CD14-positive monocyte (primary cell): ENCODE results near the gene PDE1C. TPM values are rescaled to one million over a fixed set of nuclear protein-coding genes. Genes with fewer than 3 reads are reported as not detected.

ENCODE experiments used
- DNase-seq, 3 donors: peaks; one replicate each; pipeline ENCODE4 v3.0.0-alpha.2; 2011 to 2022
- H2AFZ ChIP-seq: 2 replicates; pipeline ENCODE4 v1.6.0; 2012; ENCODE audit warnings: mild to moderate bottlenecking, low read depth, low read length, inconsistent platforms; ENCODE audit not compliant: insufficient read depth, poor library complexity, severe bottlenecking
- H3K27ac ChIP-seq, 2 donors: 1 replicate in 1 of 2; 2 replicates in 1 of 2; pipeline ENCODE4 v1.5.1; 2012 to 2013; ENCODE audit warnings: low read length in 2 of 2, control low read depth in 1 of 2, inconsistent platforms in 1 of 2, low read depth in 1 of 2, mild to moderate bottlenecking in 1 of 2
- H3K27me3 ChIP-seq, 2 donors: one replicate each; pipeline versions ENCODE4 v1.6.0 to v1.6.1; 2011 to 2013; ENCODE audit warnings: low read length in 2 of 2; ENCODE audit not compliant: control insufficient read depth in 2 of 2, insufficient read depth in 2 of 2
- H3K36me3 ChIP-seq, 2 donors: replicated peaks in 1 of 2; 1 replicate in 1 of 2; 2 replicates in 1 of 2; pipeline versions ENCODE4 v1.5.1 to v1.6.1; 2012 to 2013; ENCODE audit warnings: low read length in 2 of 2, control low read depth in 1 of 2, inconsistent platforms in 1 of 2, mild to moderate bottlenecking in 1 of 2; ENCODE audit not compliant: insufficient read depth in 2 of 2, control insufficient read depth in 1 of 2
- H3K4me1 ChIP-seq, 2 donors: 1 replicate in 1 of 2; 2 replicates in 1 of 2; pipeline versions ENCODE4 v1.5.1 to v1.6.1; 2012 to 2013; ENCODE audit warnings: low read length in 2 of 2, control low read depth in 1 of 2, inconsistent platforms in 1 of 2, mild to moderate bottlenecking in 1 of 2, moderate library complexity in 1 of 2; ENCODE audit not compliant: insufficient read depth in 2 of 2, control insufficient read depth in 1 of 2
- H3K4me2 ChIP-seq: replicated peaks from 2 replicates; pipeline ENCODE3; 2012; ENCODE audit warnings: low read length, moderate library complexity, mild to moderate bottlenecking; ENCODE audit not compliant: poor library complexity, severe bottlenecking; ENCODE audit errors: extremely low read depth
- H3K4me3 ChIP-seq, 3 experiments: fragments of 200-600 bp in 1 of 3; sonication (generic) in 1 of 3; replicated peaks in 1 of 3; 1 replicate in 2 of 3; 2 replicates in 1 of 3; pipeline ENCODE4 v1.5.1; 2011 to 2013; ENCODE audit warnings: low read length in 3 of 3, mild to moderate bottlenecking in 3 of 3, control low read depth in 2 of 3, low read depth in 2 of 3, inconsistent platforms in 1 of 3, moderate library complexity in 1 of 3
- H3K79me2 ChIP-seq: 2 replicates; pipeline ENCODE4 v1.6.0; 2012; ENCODE audit warnings: mild to moderate bottlenecking, control low read depth, inconsistent platforms, low read length, moderate library complexity; ENCODE audit not compliant: insufficient read depth
- H3K9ac ChIP-seq: 2 replicates; pipeline ENCODE4 v1.6.0; 2017; ENCODE audit warnings: low read length, mild to moderate bottlenecking; ENCODE audit not compliant: insufficient read depth, poor library complexity, severe bottlenecking
- H3K9me3 ChIP-seq, 2 donors: replicated peaks in 1 of 2; 1 replicate in 1 of 2; 2 replicates in 1 of 2; pipeline versions ENCODE4 v1.5.1 to v1.6.1; 2012 to 2013; ENCODE audit warnings: low read length in 2 of 2, control low read depth in 1 of 2; ENCODE audit not compliant: control insufficient read depth in 1 of 2, insufficient read depth in 1 of 2
- H4K20me1 ChIP-seq: 2 replicates; pipeline ENCODE4 v1.6.0; 2012; ENCODE audit warnings: mild to moderate bottlenecking, low read length, control low read depth, moderate library complexity; ENCODE audit not compliant: insufficient read depth
- H3K27ac Mint-ChIP-seq, 7 donors: one replicate each; pipeline ENCODE4 v1.8.0; 2020; ENCODE audit warnings: mild to moderate bottlenecking in 7 of 7, mixed read lengths in 7 of 7, moderate library complexity in 6 of 7, inconsistent platforms in 2 of 7
- H3K27me3 Mint-ChIP-seq, 3 donors: one replicate each; pipeline ENCODE4 v1.8.0; 2021 to 2022; ENCODE audit warnings: low read depth in 3 of 3, mild to moderate bottlenecking in 3 of 3, mixed read lengths in 3 of 3, moderate library complexity in 3 of 3, inconsistent platforms in 1 of 3
- H3K36me3 Mint-ChIP-seq, 2 donors: one replicate each; pipeline ENCODE4 v1.8.0; 2020; ENCODE audit warnings: mixed read lengths in 2 of 2, inconsistent platforms in 1 of 2, mild to moderate bottlenecking in 1 of 2
- H3K4me1 Mint-ChIP-seq: one replicate; pipeline ENCODE4 v1.8.0; 2020; ENCODE audit warnings: mild to moderate bottlenecking, mixed read lengths
- H3K4me3 Mint-ChIP-seq, 2 donors: one replicate each; pipeline ENCODE4 v1.8.0; 2020; ENCODE audit warnings: mild to moderate bottlenecking in 2 of 2, mixed read lengths in 2 of 2, moderate library complexity in 1 of 2
- H3K9me3 Mint-ChIP-seq, 7 donors: one replicate each; pipeline ENCODE4 v1.8.0; 2020 to 2022; ENCODE audit warnings: mixed read lengths in 7 of 7, mild to moderate bottlenecking in 6 of 7, moderate library complexity in 6 of 7, inconsistent platforms in 2 of 7
- WGBS: methylation state at CpG from one replicate; pipeline ENCODE4 v1.1.5; 2013; ENCODE audit warnings: missing lambda C conversion rate; ENCODE audit not compliant: insufficient coverage; 5-methylcytosine and 5-hydroxymethylcytosine counted together
- intact Hi-C, 2 donors: fragments of 100-400 bp; cut with micrococcal nuclease; formaldehyde crosslinking; loops; one replicate each; pipeline versions ENCODE4 v1.15.0 to v1.15.1; 2023
- polyA plus RNA-seq, 3 donors: library from polyadenylated mRNA; depleted of rRNA in 1 of 3; unstranded in 2 of 3; stranded (reverse) in 1 of 3; fragments of 300-500 nt in 2 of 3; fragments of >200 nt in 1 of 3; fragmentation: Illumina TruSeq in 2 of 3; gene quantifications; 1 replicate in 2 of 3; 2 replicates in 1 of 3; pipeline ENCODE4 v1.2.3, GENCODE V29; 2012 to 2021
- TF ChIP-seq, protein P1 (sequence below): fragments of 200-600 bp; IDR thresholded peaks from one replicate; pipeline ENCODE4 v1.8.0; 2022; ENCODE audit warnings: antibody characterized with exemption, mild to moderate bottlenecking

The PDE1C gene
- polyA plus RNA-seq, 3 donors, result not detected

- Histone ChIP-seq H3K9me3 (no peaks in the 10 kb centered on the region), H2AFZ (no peak overlapping the region), H3K4me2 (no peak overlapping the region), H3K27me3 (no peaks in the 10 kb centered on the region), H3K27ac (no peak overlapping the region), H3K36me3 (no peaks in the 10 kb centered on the region), H3K9ac (no peak overlapping the region), H3K4me1 (no peaks in the 10 kb centered on the region), H3K79me2 (no peaks in the 10 kb centered on the region), H4K20me1 (no peaks in the 10 kb centered on the region), H3K4me3 (no peak overlapping the region)
- no peak overlapping the region for H3K27ac Mint-ChIP-seq
- no peaks in the 10 kb centered on the region for H3K36me3 Mint-ChIP-seq
- H3K27me3 Mint-ChIP-seq, result peaks cover 0 to 2% (median 0%) of the 10 kb centered on the region in 3 donors
- H3K4me1 Mint-ChIP-seq, result no peaks in the 10 kb centered on the region
- TF ChIP-seq, protein P1, sequence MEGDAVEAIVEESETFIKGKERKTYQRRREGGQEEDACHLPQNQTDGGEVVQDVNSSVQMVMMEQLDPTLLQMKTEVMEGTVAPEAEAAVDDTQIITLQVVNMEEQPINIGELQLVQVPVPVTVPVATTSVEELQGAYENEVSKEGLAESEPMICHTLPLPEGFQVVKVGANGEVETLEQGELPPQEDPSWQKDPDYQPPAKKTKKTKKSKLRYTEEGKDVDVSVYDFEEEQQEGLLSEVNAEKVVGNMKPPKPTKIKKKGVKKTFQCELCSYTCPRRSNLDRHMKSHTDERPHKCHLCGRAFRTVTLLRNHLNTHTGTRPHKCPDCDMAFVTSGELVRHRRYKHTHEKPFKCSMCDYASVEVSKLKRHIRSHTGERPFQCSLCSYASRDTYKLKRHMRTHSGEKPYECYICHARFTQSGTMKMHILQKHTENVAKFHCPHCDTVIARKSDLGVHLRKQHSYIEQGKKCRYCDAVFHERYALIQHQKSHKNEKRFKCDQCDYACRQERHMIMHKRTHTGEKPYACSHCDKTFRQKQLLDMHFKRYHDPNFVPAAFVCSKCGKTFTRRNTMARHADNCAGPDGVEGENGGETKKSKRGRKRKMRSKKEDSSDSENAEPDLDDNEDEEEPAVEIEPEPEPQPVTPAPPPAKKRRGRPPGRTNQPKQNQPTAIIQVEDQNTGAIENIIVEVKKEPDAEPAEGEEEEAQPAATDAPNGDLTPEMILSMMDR, result no peak
- intact Hi-C loops, result no loop called here
- 98% methylated on average over 4 of the region's 4 CpGs for WGBS
- H3K4me3 Mint-ChIP-seq, result no peak overlapping the region
- no peak for DNase-seq
- H3K9me3 Mint-ChIP-seq, result peaks cover 0 to 6% (median 1%) of the 10 kb centered on the region in 7 donors
Measured at GRCh38 chr7:32094516-32094915, 24.3 kb upstream of the PDE1C start.

- H3K9me3 Mint-ChIP-seq, result peaks cover 0 to 6% (median 0%) of the 10 kb centered on the region in 7 donors
- Histone ChIP-seq H2AFZ (no peak overlapping the region), H3K27me3 (no peaks in the 10 kb centered on the region), H3K4me3 (no peak overlapping the region), H3K79me2 (no peaks in the 10 kb centered on the region), H3K4me1 (no peaks in the 10 kb centered on the region), H3K36me3 (no peaks in the 10 kb centered on the region), H3K4me2 (no peak overlapping the region), H3K27ac (no peak overlapping the region), H3K9me3 (no peaks in the 10 kb centered on the region), H3K9ac (no peak overlapping the region), H4K20me1 (no peaks in the 10 kb centered on the region)
- intact Hi-C loops, result no loop called here
- WGBS, result 71% methylated on average over 2 of the region's 4 CpGs
- H3K4me1 Mint-ChIP-seq, result no peaks in the 10 kb centered on the region
- H3K4me3 Mint-ChIP-seq, result no peak overlapping the region
- H3K36me3 Mint-ChIP-seq, result no peaks in the 10 kb centered on the region
- no peak for DNase-seq
- H3K27me3 Mint-ChIP-seq, result peaks cover 0 to 2% (median 0%) of the 10 kb centered on the region in 3 donors
- TF ChIP-seq, protein P1, result no peak
- no peak overlapping the region for H3K27ac Mint-ChIP-seq
Measured at GRCh38 chr7:32093415-32094408, 23.5 kb upstream of the PDE1C start.
